KOPT-K1 (cell line): ENCODE data around the gene HID1.

Experiments used
- H3K27ac ChIP-seq: fragments of 200-600 bp; sonication (generic); 2 replicates; pipeline ENCODE4 v1.5.1; 2016; ENCODE audit warnings: antibody characterized with exemption, mild to moderate bottlenecking, low read depth, low read length; ENCODE audit not compliant: poor library complexity, severe bottlenecking
- H3K36me3 ChIP-seq: fragments of 200-600 bp; sonication (generic); 2 replicates; pipeline ENCODE4 v1.5.1; 2017; ENCODE audit warnings: antibody characterized with exemption, mild to moderate bottlenecking, low read length, moderate library complexity; ENCODE audit not compliant: insufficient read depth
- H3K9me3 ChIP-seq: fragments of 200-600 bp; sonication (generic); 2 replicates; pipeline ENCODE4 v1.5.1; 2017; ENCODE audit warnings: antibody characterized with exemption, low read length, mild to moderate bottlenecking; ENCODE audit not compliant: insufficient read depth, poor library complexity, severe bottlenecking

The HID1 gene

DNA sequence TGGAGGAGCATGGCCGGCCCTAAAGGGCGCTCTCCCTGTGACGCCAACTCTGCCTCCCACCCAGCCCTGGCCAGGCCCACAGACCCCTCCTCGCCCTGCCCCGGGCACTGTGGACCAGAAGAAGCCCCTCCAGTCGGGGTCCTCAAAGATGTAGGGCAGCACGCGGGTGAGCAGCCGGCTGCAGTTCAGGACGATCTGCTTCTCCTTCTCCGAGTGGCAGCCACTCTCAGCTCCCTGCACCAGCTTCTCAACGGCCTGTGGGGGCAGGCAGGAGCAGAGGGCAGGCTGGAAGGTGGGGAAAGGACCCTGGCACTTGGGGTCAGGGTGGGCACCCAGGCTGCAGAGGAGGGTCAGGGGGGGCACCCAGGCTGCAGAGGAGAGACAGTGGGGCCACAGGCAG lies 8.9 kb downstream of the HID1 start:
- Histone ChIP-seq H3K9me3 (no peaks in the 10 kb centered on the region), H3K36me3 (no peaks in the 10 kb centered on the region), H3K27ac (no peak overlapping the region)

DNA sequence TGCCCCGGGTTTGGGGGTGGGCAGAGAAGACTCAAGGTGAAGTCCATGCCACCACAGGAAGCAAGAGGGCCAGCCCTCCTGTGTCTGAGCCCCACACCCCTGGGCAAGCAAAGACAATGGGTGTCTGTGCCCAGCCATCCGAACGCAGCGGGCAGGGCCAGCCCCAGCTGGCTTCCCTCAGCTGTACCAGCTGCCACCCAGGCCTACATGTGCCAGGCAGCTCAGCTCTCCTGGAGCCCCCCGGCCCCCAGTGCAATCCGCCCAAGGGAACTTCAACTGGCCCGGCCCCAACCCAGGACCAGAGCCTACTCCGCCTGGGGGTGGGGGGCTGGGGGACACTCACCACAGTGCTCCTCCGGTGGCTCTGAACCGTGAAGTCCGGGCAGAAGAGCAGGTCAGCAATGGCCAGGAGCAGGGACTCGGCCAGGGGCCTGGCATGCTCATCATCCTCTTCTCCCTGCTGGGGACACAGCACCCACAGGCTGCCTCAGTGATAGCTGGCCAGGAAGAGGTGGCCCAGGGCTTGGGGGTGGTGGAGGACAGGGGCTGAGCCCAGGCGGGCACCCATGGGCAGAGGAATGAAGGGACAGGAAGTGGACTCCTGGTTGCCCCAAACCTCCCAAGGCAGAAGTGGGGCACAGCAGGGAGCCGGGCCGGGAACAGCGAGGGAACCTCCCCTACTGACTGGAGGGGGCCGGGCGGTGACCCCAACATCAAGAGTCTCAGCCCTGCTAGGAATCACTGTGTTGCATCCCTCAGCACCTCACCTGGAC lies 9.8 kb downstream of the HID1 start:
- Histone ChIP-seq H3K27ac (no peak overlapping the region), H3K36me3 (no peaks in the 10 kb centered on the region), H3K9me3 (no peaks in the 10 kb centered on the region)

DNA sequence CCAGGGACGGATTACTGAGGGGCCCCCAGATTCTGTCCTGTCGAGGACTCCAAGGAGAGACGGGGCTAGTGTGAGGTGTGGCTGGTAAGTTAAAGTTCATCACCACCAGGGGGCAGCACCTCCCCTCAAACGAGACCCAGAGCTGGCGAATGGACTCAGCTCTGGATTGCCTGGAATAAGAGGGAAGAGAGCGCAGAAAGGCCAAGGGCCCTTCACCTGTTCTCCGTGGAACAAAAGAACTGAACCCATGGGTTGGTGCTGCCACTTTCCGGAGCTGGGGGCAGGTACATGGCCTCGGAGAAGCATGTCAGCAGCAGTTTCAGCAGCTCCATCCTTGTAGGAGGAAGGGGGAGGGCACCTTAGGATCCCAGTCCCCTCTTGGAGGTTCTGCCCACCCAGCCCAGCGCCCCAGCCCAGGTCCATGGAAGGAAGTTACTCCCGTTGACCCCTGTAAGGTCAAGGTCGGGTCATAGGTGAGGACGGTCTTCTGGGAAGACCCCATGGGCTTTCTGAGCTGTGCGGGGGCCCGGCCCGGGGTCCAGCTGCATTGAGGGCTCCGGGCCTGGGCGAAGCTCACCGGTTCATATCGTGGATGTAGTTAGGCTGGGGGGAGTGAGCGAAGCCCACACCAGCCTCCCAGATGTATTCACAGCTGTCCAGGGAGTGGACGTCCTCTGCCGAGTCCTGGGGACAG lies 10.8 kb downstream of the HID1 start:
- Histone ChIP-seq H3K36me3 (no peaks in the 10 kb centered on the region), H3K27ac (no peak overlapping the region), H3K9me3 (no peaks in the 10 kb centered on the region)

DNA sequence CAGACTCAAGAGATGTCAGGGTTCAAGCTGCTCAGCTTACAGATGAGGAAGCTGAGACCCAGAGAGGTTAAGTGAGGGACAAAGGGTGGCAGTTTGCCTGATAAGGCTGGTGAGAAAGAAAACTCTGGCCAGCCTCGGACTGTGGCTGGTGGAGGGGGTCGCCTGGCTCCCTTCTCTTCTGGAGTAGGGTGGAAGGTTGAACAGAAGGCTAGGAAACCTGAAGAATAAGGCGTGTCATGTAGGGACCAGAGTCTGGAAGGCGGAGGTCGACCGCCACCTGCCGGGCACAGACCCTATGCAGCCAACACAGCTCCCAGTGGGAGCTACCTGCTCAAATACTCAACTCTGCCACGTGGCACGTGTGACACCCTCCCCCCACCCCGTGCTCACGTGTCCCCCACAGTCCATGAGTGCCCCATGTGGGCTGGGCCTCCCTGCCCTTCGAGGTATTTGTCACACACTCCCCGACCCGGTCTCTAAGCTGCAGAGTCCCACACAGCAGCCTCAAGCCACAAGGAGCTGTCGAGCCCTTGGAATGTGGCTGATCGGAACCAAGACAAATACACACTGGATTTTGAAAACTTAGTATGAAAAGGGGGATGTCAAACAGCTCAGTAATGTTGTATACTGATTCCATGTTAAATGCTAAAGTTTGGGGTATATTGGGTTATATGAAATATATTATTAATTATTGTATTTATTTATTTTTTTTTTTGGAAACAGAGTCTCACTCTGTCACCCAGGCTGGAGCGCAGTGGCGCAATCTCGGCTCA lies 11.8 kb downstream of the HID1 start:
- no peaks in the 10 kb centered on the region for H3K9me3 ChIP-seq
- no peak overlapping the region for H3K27ac ChIP-seq

DNA sequence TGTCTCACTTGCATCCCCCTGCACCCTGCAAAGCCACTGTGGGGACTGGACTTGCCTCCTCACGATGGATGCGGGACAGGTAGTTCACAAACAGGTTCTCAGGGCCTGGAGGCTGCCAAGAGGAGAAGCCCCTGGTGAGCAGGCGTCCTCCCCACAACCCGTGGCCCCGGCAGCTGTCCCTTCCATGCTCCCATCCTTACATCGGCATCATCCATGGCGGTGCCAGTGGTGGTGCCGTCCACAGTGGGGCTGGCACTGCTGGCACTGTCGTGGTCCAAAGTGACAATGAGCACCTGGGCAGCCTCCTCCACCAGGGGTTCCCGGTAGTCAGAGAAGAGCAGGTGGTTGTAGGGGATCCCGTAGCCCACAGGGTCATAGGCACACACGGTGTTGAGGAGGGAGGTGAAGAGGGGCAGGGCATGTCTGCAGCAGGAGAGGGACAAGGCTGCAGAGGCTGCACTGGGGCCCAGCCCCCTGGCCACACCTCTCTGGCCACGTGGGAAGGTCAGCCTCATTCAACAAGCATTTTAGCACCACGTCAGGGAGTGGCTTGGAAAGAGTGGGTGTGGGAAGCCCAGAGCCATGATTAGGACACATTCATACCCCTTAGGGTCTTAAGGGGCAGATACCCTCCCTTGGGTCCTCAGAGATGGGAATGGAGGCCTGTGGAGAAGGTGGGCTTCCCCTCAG lies 12.6 kb downstream of the HID1 start:
- Histone ChIP-seq H3K9me3 (no peaks in the 10 kb centered on the region), H3K36me3 (no peaks in the 10 kb centered on the region), H3K27ac (no peak overlapping the region)

More for the DNA sequence above, 11.8 kb downstream of the HID1 start:
- no peaks in the 10 kb centered on the region for H3K36me3 ChIP-seq

DNA sequence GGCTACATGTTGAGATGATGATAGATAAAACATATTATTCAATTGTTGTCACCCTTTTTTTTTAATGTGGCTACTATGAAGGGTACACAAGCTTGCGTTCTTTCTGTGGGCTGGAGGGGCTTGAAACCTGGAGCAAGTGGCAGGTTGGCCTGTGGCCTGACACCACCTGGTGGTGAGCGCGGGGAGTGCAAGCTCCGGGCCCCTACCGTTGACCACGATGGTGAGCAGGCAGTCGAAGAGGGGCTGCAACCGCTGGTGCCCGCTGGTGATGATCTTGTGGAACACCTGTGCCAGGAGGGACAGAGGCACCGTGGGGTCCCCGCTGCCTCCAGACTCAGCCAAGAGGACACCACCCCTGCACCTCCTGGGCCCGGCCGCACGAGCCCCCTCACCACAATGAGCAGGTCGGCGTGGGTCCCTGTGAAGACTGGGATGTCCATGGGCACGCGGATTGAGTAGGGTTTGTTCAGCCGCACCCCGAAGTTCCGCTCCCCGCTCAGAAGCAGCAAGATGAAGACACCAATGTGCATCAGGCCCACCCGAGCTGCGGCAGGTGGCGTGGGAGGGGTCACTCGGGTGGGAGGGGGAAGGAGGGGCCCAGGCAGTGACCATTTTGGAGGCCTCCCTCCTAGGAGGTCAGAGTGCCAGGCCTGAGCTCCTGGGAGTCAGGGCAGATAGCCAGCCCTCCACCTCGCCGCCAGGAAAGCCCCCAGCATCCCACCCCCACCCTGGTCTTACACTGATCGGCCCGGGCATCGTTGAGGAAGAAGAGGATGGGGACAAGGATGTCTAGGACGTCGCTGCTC lies 14.4 kb downstream of the HID1 start:
- Histone ChIP-seq H3K27ac (no peak overlapping the region), H3K9me3 (no peaks in the 10 kb centered on the region), H3K36me3 (no peaks in the 10 kb centered on the region)

DNA sequence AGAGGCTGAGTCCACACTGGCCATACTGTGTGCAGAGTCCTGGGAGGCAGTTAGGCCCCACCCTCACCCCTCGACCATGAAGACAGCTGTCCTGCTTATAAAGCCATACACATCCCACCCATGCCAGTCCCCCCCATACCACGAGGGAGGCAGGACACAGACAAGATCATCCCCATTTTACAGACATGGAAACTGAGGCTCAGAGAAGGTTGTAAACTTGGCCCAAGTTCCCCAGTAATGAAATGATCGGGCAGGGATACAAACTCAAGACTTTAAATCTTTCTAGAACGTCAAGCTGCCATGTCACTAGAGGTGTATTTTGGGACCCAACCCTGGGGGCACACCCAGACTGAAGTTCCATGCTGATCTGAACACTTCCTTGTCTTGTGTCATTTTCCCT lies 16.5 kb downstream of the HID1 start:
- H3K27ac ChIP-seq = no peak overlapping the region
- no peaks in the 10 kb centered on the region for H3K36me3 ChIP-seq
- H3K9me3 ChIP-seq = no peaks in the 10 kb centered on the region

DNA sequence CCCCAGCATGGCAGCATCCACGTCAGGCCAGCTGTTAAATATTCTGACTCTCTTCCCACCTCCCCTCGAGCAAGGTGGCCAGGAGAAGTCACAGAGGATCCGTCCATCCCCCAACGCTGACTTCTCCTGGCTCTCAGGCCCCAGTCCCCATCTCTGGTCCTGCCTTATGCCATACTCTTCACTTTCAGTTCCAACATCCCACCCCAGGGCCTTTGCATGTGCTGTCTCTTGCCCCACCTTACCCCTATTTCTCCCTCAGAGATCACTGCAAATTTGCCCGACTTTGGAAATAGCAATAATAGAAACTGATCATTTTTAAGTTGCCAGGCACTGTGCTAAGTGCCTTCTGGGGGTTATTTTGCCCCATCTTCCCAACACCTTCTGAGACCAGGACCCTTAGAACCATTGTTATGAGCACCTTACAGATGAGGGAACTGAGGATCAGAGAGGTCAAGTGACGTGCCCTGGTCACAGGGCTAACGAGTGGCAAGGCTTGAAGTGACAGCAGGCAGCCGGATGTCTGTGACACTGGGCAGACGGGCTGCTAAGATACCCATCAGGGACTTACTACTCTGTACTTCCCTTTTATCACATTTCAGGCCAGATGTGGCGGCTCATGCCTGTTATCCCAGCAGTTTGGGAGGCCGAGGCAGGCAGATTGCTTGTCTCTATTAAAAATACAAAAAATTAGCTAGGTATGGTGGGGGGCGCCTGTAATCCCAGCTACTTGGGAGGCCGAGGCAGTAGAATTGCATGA lies 17.7 kb downstream of the HID1 start:
- H3K9me3 ChIP-seq = no peaks in the 10 kb centered on the region
- H3K36me3 ChIP-seq = no peaks in the 10 kb centered on the region
- no peak overlapping the region for H3K27ac ChIP-seq

DNA sequence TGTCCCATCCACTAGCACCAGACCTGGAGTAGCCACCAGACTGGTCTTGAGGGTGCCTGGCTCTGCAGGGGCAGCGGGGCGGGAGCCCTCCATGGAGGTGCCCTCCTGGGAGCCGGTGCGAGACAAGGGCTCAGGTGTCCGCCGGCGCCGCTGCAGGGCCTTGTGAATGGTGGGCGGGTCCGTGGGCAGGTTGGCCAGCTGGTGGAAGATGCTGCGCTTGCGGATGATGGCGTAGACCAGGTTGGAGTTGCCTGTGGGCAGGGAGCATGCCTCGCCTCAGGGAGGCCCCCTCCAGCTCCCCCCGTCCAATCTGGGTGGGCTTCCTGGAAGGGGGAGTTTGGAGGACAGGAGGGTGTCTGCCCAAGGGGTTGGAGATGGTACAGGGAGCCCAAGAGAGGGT lies 18.4 kb downstream of the HID1 start:
- Histone ChIP-seq H3K9me3 (no peaks in the 10 kb centered on the region), H3K27ac (no peak overlapping the region), H3K36me3 (no peaks in the 10 kb centered on the region)

DNA sequence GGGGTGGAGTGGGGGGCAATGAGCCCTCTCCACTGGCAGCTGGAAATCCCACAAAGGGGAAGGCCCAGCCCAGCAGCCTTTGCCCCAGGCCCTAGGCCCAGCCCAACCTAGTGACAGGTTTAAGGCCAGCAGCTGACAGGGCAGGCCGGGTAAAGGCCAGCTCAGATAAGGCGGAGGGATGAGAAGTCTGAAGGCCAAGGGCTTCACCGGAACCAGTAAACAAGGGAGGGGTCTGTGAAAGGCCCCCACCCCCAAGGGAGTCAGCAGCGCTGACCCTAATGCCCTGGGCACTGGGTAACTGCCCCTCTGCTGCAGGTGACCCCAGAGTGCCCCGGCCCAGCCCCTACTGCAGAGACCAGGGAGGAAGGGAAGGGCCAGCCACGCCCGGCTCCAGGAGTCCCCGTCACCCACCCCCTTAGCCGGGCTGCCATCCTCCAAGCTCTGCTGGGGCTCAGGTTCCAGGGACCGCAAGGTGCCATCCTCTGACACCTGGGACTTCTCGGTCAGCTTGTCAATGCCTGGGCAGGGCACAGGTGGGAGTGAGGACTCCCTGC lies 19.3 kb downstream of the HID1 start:
- no peaks in the 10 kb centered on the region for H3K9me3 ChIP-seq
- H3K36me3 ChIP-seq = no peaks in the 10 kb centered on the region
- no peak overlapping the region for H3K27ac ChIP-seq

DNA sequence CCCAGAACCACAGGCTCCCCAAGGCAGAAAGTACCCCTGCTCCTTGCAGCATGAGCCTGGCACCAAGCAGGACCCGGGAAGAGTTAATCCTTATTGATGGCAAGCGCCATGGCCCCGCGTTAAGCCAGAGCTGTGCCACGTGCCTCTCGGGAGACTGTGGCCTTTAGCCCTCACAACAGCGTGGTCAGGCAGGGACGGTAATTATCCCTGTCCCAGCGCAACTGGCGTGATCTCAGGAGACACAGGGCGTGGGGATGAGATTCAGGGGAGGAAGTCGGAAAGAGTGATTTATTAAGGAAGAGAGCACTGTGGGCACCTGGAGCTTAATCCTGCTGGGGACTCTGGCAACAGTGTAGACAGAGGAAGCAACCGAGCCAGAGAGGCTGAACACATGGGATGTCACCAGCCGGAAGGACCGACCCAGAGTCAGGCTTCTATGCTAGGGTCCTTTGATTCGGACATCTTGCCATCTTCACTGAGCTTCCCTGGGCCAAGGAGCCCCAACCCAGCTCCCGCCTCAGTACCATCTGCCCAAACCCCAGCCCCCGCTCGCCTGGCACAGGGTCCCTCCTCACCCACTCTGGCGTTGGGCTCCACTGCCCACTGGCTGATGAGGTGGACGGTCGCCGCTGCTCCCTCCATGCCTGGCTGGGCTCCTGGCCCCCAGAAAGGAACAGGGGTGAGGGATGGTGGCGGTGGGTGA lies 20.0 kb downstream of the HID1 start:
- no peaks in the 10 kb centered on the region for H3K36me3 ChIP-seq
- H3K9me3 ChIP-seq = no peaks in the 10 kb centered on the region
- H3K27ac ChIP-seq = no peak overlapping the region

DNA sequence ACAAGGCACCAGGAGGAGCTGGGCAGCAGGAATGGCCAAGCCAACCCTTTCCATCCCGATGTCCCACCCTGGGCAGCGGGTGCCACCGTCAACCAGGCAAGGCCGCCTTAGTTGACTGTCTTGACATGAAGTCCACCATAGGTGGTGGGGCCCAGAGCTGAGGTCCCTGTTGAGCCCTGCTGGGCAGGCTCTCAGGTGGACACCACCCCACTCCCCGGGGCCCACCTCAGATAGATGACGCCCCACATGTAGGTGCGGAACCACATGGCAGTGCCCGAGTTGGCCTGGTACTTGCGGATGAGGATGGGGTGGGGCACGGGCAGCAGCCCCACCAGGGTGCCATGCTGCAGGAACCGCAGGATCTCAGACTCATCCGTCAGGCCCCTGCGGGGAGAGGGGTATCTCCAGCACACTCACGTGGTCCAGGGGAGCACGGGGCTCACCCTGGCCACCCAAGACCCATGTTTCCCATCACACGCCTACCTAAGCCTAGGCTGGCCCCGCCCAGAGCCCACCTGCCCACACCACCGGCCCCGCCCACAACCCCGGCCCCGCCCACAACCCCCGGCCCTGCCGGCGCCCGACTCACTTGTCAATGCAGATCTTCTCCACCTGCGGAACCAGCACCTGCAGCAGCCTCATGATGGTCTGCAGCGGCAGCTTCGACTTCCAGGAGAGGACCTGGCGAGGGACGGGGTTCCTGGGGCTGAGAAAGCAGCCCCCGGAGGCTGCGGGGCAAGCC lies 20.7 kb downstream of the HID1 start:
- Histone ChIP-seq H3K9me3 (no peaks in the 10 kb centered on the region), H3K27ac (no peak overlapping the region), H3K36me3 (no peaks in the 10 kb centered on the region)

DNA sequence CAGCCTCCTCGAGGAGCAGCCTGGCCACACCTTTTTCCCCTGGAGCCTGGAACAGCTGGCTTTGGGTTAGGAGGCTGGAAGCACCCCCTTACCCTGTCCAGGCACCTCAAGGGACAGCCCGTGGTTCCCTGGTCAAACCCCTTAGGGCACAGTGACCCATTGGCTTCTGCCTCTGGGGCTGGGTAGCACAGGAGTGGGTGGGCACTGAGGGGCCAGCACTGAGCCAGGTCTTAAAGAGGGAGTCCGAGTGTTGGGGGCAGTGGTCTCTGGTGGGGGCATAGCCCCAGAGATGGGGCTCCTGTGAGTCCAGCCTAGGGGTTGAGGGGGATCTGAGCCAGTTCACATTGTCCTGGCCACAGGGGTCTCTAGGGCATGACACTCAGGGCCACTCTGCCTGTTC lies 21.5 kb downstream of the HID1 start:
- Histone ChIP-seq H3K27ac (no peak overlapping the region), H3K9me3 (no peaks in the 10 kb centered on the region), H3K36me3 (no peaks in the 10 kb centered on the region)
